HT-29 (cell line): Measurements from ENCODE around the gene ZNF318. TPM values are rescaled to one million over a fixed set of nuclear protein-coding genes. Genes with fewer than 3 reads are reported as not detected.

ENCODE experiments used
- small RNA-seq: library from RNA; depleted of rRNA; stranded (forward); fragments of <200 nt; gene quantifications from one replicate; pipeline ENCODE3, GENCODE V24; 2014
- total RNA-seq: library from RNA; depleted of rRNA; stranded (reverse); fragments of >200 nt; shearing (Covaris generic); gene quantifications from 2 replicates; pipeline ENCODE4 v1.2.3, GENCODE V29; 2014; rRNA removed

The ZNF318 gene
- total RNA-seq, 1 experiment from 2014 or later = 4.6 TPM

Small RNA genes within 50 kb of the gene (small RNA-seq; reads per million reads assigned to genes)
- gene AL590383.1 (not detected), gene RPL12P47 (not detected)

Other genes with a start within 250 kb of the ZNF318 start
- gene SRF, start 198.4 kb downstream of the ZNF318 start, total RNA-seq = 49.2 and 57.4 TPM in 2 replicates
- gene CUL9, start 187.5 kb downstream of the ZNF318 start, total RNA-seq = 13.5 and 17.2 TPM in 2 replicates
- gene DNPH1, start 140.2 kb downstream of the ZNF318 start, total RNA-seq = 125 and 130 TPM in 2 replicates
- 0.73 and 0.79 TPM in 2 replicates for gene TTBK1, start 126.2 kb downstream of the ZNF318 start, total RNA-seq
- gene SLC22A7, start 71.4 kb downstream of the ZNF318 start, total RNA-seq = not detected in 2 replicates
- not detected in 2 replicates for gene CRIP3, start 60.8 kb downstream of the ZNF318 start, total RNA-seq
- 18.6 and 18.8 TPM in 2 replicates for gene ABCC10, start 57.9 kb upstream of the ZNF318 start, total RNA-seq
- 0.10 and 0.34 TPM in 2 replicates for gene DLK2, start 85.9 kb upstream of the ZNF318 start, total RNA-seq
- gene TJAP1, start 107.9 kb upstream of the ZNF318 start, total RNA-seq = 19.9 and 20.4 TPM in 2 replicates
- gene LRRC73, start 140.7 kb upstream of the ZNF318 start, total RNA-seq = 1.4 and 2.0 TPM in 2 replicates
- 92.4 and 102 TPM in 2 replicates for gene YIPF3, start 147.3 kb upstream of the ZNF318 start, total RNA-seq
- gene POLR1C, start 147.4 kb upstream of the ZNF318 start, total RNA-seq = 42.4 and 56.0 TPM in 2 replicates
- gene XPO5, start 206.4 kb upstream of the ZNF318 start, total RNA-seq = 65.9 and 71.0 TPM in 2 replicates
- 4.7 and 6.6 TPM in 2 replicates for gene POLH, start 206.5 kb upstream of the ZNF318 start, total RNA-seq